B cell (primary cell): ENCODE results near the gene CES4A. TPM values are rescaled to one million over a fixed set of nuclear protein-coding genes. Genes with fewer than 3 reads are reported as not detected.

Experiments
- ATAC-seq: fragments of 200-7000 bp; cut with Tn5 transposase; one replicate; pipeline ENCODE4 v1.10.0; 2021; ENCODE audit warnings: low read depth, mild to moderate bottlenecking, moderate number of reproducible peaks, moderate library complexity
- CTCF ChIA-PET: fragments of 350-600 bp; sonication (Branson Sonifier 250); formaldehyde crosslinking; loops from one replicate; lab custom pipeline; 2021; ENCODE audit warnings: antibody characterized with exemption, inconsistent platforms; lab: Charles Lee
- POLR2A ChIA-PET: fragments of 350-600 bp; sonication (Branson Sonifier 250); formaldehyde crosslinking; loops from one replicate; lab custom pipeline; 2021; ENCODE audit warnings: antibody characterized with exemption; lab: Charles Lee
- DNase-seq: peaks from one replicate; pipeline ENCODE4 v3.0.0; 2013
- H2AFZ ChIP-seq: 2 replicates; pipeline ENCODE4 v1.6.1; 2012; ENCODE audit warnings: mild to moderate bottlenecking, low read depth, low read length; ENCODE audit not compliant: insufficient read depth, poor library complexity, severe bottlenecking
- H3K27ac ChIP-seq, 2 donors: 1 replicate in 1 of 2; 2 replicates in 1 of 2; pipeline ENCODE4 v1.5.1; 2012 to 2013; ENCODE audit warnings: low read length in 2 of 2, mild to moderate bottlenecking in 2 of 2, moderate library complexity in 1 of 2
- H3K27me3 ChIP-seq, 4 experiments: fragments of 200-600 bp in 1 of 4; sonication (generic) in 1 of 4; replicated peaks in 1 of 4; 1 replicate in 2 of 4; 2 replicates in 2 of 4; pipeline versions ENCODE4 v1.6.1 to v1.7.0; 2013 to 2016; ENCODE audit warnings: low read length in 3 of 4, mild to moderate bottlenecking in 2 of 4, mixed read lengths in 1 of 4, moderate library complexity in 1 of 4; ENCODE audit not compliant: insufficient read depth in 4 of 4, control insufficient read depth in 3 of 4; ENCODE audit errors: control extremely low read depth in 1 of 4
- H3K36me3 ChIP-seq, 2 experiments: replicated peaks in 1 of 2; 1 replicate in 1 of 2; 2 replicates in 1 of 2; pipeline versions ENCODE4 v1.6.1 to v1.7.1; 2013; ENCODE audit warnings: low read length in 1 of 2; ENCODE audit not compliant: insufficient read depth in 2 of 2, control insufficient read depth in 1 of 2; ENCODE audit errors: control extremely low read depth in 1 of 2, extremely low read depth in 1 of 2
- H3K4me1 ChIP-seq, 2 donors: fragments of 200-600 bp in 1 of 2; sonication (generic) in 1 of 2; 1 replicate in 1 of 2; 2 replicates in 1 of 2; pipeline versions ENCODE4 v1.5.1 to v1.6.1; 2013 to 2017; ENCODE audit warnings: low read length in 2 of 2; ENCODE audit not compliant: control insufficient read depth in 2 of 2, insufficient read depth in 2 of 2
- H3K4me2 ChIP-seq: replicated peaks from 2 replicates; pipeline ENCODE3; 2012; ENCODE audit warnings: mild to moderate bottlenecking, low read depth, low read length; ENCODE audit not compliant: poor library complexity, severe bottlenecking
- H3K4me3 ChIP-seq, 5 experiments: fragments of 200-600 bp in 1 of 5; sonication (generic) in 1 of 5; 1 replicate in 3 of 5; 2 replicates in 2 of 5; pipeline versions ENCODE4 v1.5.1 to v1.7.0; 2011 to 2016; ENCODE audit warnings: low read length in 4 of 5, mild to moderate bottlenecking in 4 of 5, low read depth in 2 of 5, control low read depth in 1 of 5, moderate library complexity in 1 of 5; ENCODE audit not compliant: insufficient read depth in 1 of 5; ENCODE audit errors: control extremely low read depth in 1 of 5, extremely low read depth in 1 of 5
- H3K79me2 ChIP-seq: fragments of 200-600 bp; sonication (generic); one replicate; pipeline ENCODE4 v1.6.0; 2016; ENCODE audit warnings: low read length; ENCODE audit not compliant: control insufficient read depth, insufficient read depth
- H3K9ac ChIP-seq: fragments of 200-600 bp; sonication (generic); 2 replicates; pipeline ENCODE4 v1.6.1; 2017; ENCODE audit warnings: mild to moderate bottlenecking, low read length, moderate library complexity
- H3K9me3 ChIP-seq, 3 donors: one replicate each; pipeline versions ENCODE4 v1.6.1 to v1.7.1; 2013; ENCODE audit warnings: low read length in 2 of 3; ENCODE audit not compliant: control insufficient read depth in 2 of 3, insufficient read depth in 1 of 3; ENCODE audit errors: control extremely low read depth in 1 of 3
- H4K20me1 ChIP-seq: 2 replicates; pipeline ENCODE4 v1.6.0; 2012; ENCODE audit warnings: mild to moderate bottlenecking, low read length; ENCODE audit not compliant: insufficient read depth, control insufficient read depth, poor library complexity, severe bottlenecking
- H3K27ac Mint-ChIP-seq: one replicate; pipeline ENCODE4 v1.8.0; 2021; ENCODE audit warnings: mixed read lengths
- H3K27me3 Mint-ChIP-seq: one replicate; pipeline ENCODE4 v1.8.0; 2021; ENCODE audit warnings: mixed read lengths
- H3K4me1 Mint-ChIP-seq: one replicate; pipeline ENCODE4 v1.8.0; 2021; ENCODE audit warnings: mixed read lengths
- H3K4me3 Mint-ChIP-seq: one replicate; pipeline ENCODE4 v1.8.0; 2021; ENCODE audit warnings: mixed read lengths
- H3K9me3 Mint-ChIP-seq: one replicate; pipeline ENCODE4 v1.8.0; 2022; ENCODE audit warnings: mixed read lengths; ENCODE audit not compliant: insufficient read depth
- CTCF ChIP-seq: fragments of 200-600 bp; IDR thresholded peaks from one replicate; pipeline ENCODE4 v1.8.0; 2022; ENCODE audit warnings: antibody characterized with exemption, mild to moderate bottlenecking
- EZH2 ChIP-seq: IDR thresholded peaks from 2 replicates; pipeline ENCODE4 v1.6.1; 2012; ENCODE audit warnings: borderline replicate concordance, low read depth, mild to moderate bottlenecking, moderate library complexity, low read length; ENCODE audit not compliant: insufficient read depth, poor library complexity, severe bottlenecking
- whole genome bisulfite sequencing: methylation state at CpG from one replicate; pipeline ENCODE4 v1.1.5; 2013; ENCODE audit warnings: missing lambda C conversion rate; ENCODE audit not compliant: insufficient coverage; 5-methylcytosine and 5-hydroxymethylcytosine counted together
- intact Hi-C: fragments of 100-400 bp; cut with micrococcal nuclease; formaldehyde crosslinking; loops from one replicate; pipeline ENCODE4 v1.10.0; 2022
- polyA plus RNA-seq: library from polyadenylated mRNA; depleted of rRNA; stranded (reverse); fragments of >200 nt; gene quantifications from 2 replicates; pipeline ENCODE4 v1.2.3, GENCODE V29; 2012
- total RNA-seq, 2 donors: library from RNA; stranded (reverse); fragments of 120-200 nt in 1 of 2; gene quantifications; 1 replicate in 1 of 2; 2 replicates in 1 of 2; pipeline versions ENCODE4 v1.2.3 to v1.2.4, GENCODE V29; 2013 to 2022

Gene CES4A
- total and polyA plus RNA-seq, 2 donors (not counting 1 experiment from before 2014, with no cell fraction given) = 8.4 to 17.3 TPM

GRCh38 chr16:67011274-67011673, 22.9 kb downstream of the CES4A start:
- H3K4me2 ChIP-seq = no peak overlapping the region
- no peak overlapping the region for H2AFZ ChIP-seq
- no peaks in the 10 kb centered on the region for H3K36me3 ChIP-seq
- H3K27ac ChIP-seq = no peak overlapping the region
- no peaks in the 10 kb centered on the region for H3K9me3 Mint-ChIP-seq
- H4K20me1 ChIP-seq = no peaks in the 10 kb centered on the region
- no peak overlapping the region for H3K9ac ChIP-seq
- ATAC-seq (no peak), DNase-seq (no peak)
- 95% methylated on average over 1 of the region's 2 CpGs for WGBS
- intact Hi-C loops = no loop called here
- no peak overlapping the region for H3K4me3 ChIP-seq
- ChIA-PET POLR2A (no interaction called here), CTCF (no interaction called here)
- peaks cover 12 to 13% of the 10 kb centered on the region in 2 donors for H3K4me1 ChIP-seq
- TF ChIP-seq CTCF (no peak), EZH2 (no peak)
- H3K4me3 Mint-ChIP-seq = no peak overlapping the region
- no peak overlapping the region for H3K27ac Mint-ChIP-seq
- H3K27me3 ChIP-seq = peaks cover 0 to 16% (median 7%) of the 10 kb centered on the region in 4 experiments
- H3K9me3 ChIP-seq = no peaks in the 10 kb centered on the region
- H3K27me3 Mint-ChIP-seq = peaks cover 6% of the 10 kb centered on the region
- H3K4me1 Mint-ChIP-seq = peaks cover 2% of the 10 kb centered on the region
- H3K79me2 ChIP-seq = no peaks in the 10 kb centered on the region

GRCh38 chr16:67013233-67013822, 24.9 kb downstream of the CES4A start:
- ChIA-PET POLR2A (interaction anchor here (0.6 to 1.0 kb wide), 3 partner anchors 13 to 234 kb away, joined by 3 to 4 read pairs (median 3); partner anchors contain the start of gene FHOD1), CTCF (interaction anchor here (1.8 to 2.7 kb wide), 3 partner anchors 15 to 172 kb away, joined by 7 to 13 read pairs (median 10); partner anchors contain the start of gene CBFB)
- H3K27me3 ChIP-seq = peaks cover 0 to 16% (median 7%) of the 10 kb centered on the region in 4 experiments
- H3K4me3 ChIP-seq = peak overlapping the region in 4 of 5 experiments; percentile 23 to 57 (median 52)
- Mint-ChIP-seq H3K4me3 (peak overlapping the region; percentile 51), H3K27ac (no peak overlapping the region), H3K4me1 (peaks cover 2% of the 10 kb centered on the region), H3K27me3 (peaks cover 6% of the 10 kb centered on the region), H3K9me3 (no peaks in the 10 kb centered on the region)
- peak overlapping the region; percentile 79 for H2AFZ ChIP-seq
- H3K79me2 ChIP-seq = no peaks in the 10 kb centered on the region
- no peaks in the 10 kb centered on the region for H3K9me3 ChIP-seq
- intact Hi-C loops = no loop called here
- no peak for DNase-seq
- peaks cover 12 to 13% of the 10 kb centered on the region in 2 donors for H3K4me1 ChIP-seq
- H4K20me1 ChIP-seq = no peaks in the 10 kb centered on the region
- no peak for ATAC-seq
- no peaks in the 10 kb centered on the region for H3K36me3 ChIP-seq
- peak overlapping the region; percentile 99 for H3K4me2 ChIP-seq
- TF ChIP-seq CTCF (no peak), EZH2 (no peak)
- 11% methylated on average over 21 of the region's 21 CpGs for WGBS
- peak overlapping the region; percentile 68 for H3K9ac ChIP-seq
- H3K27ac ChIP-seq = no peak overlapping the region
